ENCODE data around the gene PSME3IP1.

- TF ChIP-seq SIN3A (IDR thresholded peaks at IDR 0.05; ENCODE audit: borderline replicate concordance, insufficient read depth, low read length) (no peak), POLR2AphosphoS5 (IDR thresholded peaks at IDR 0.05; ENCODE audit: low read depth, low read length) (no peak), TAF1 (IDR thresholded peaks at IDR 0.05; ENCODE audit: borderline replicate concordance, insufficient read depth, low read length) (no peak), FOXP2 (optimal IDR thresholded peaks at IDR 0.05; ENCODE audit: borderline replicate concordance, extremely low read depth, extremely low read length, insufficient read depth) (no peak)
- TF ChIP-seq, protein P1, sequence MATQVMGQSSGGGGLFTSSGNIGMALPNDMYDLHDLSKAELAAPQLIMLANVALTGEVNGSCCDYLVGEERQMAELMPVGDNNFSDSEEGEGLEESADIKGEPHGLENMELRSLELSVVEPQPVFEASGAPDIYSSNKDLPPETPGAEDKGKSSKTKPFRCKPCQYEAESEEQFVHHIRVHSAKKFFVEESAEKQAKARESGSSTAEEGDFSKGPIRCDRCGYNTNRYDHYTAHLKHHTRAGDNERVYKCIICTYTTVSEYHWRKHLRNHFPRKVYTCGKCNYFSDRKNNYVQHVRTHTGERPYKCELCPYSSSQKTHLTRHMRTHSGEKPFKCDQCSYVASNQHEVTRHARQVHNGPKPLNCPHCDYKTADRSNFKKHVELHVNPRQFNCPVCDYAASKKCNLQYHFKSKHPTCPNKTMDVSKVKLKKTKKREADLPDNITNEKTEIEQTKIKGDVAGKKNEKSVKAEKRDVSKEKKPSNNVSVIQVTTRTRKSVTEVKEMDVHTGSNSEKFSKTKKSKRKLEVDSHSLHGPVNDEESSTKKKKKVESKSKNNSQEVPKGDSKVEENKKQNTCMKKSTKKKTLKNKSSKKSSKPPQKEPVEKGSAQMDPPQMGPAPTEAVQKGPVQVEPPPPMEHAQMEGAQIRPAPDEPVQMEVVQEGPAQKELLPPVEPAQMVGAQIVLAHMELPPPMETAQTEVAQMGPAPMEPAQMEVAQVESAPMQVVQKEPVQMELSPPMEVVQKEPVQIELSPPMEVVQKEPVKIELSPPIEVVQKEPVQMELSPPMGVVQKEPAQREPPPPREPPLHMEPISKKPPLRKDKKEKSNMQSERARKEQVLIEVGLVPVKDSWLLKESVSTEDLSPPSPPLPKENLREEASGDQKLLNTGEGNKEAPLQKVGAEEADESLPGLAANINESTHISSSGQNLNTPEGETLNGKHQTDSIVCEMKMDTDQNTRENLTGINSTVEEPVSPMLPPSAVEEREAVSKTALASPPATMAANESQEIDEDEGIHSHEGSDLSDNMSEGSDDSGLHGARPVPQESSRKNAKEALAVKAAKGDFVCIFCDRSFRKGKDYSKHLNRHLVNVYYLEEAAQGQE (IDR thresholded peaks at IDR 0.05; ENCODE audit: insufficient read depth in 1 of 2, low read depth in 2 of 2, low read length in 2 of 2): no peak
These were observed 44.7 kb downstream of the PSME3IP1 start for GRCh38 chr16:57140931-57141668.

Measured in PFSK-1 (cell line).